ENCODE results near the gene TBX2. TPM values are rescaled to one million over a fixed set of nuclear protein-coding genes. Genes with fewer than 3 reads are reported as not detected.
A peak's percentile ranks its signal among the peaks of the same experiment; 100 is the strongest.

TBX2 gene
- total and polyA plus RNA-seq, 2 of the 13 experiments (the other 11 are each of a cell fraction or from before 2014, with no cell fraction given), result 2.8 to 15.3 TPM

- TF ChIP-seq ZBTB46 (CRISPR knock-in tag; IDR thresholded peaks at IDR 0.05; ENCODE audit: borderline replicate concordance) (0 out of 2 replicates have a peak, but pooled peaks have one; percentile 57), EHMT2 (IDR thresholded peaks at IDR 0.05; ENCODE audit: borderline replicate concordance, low read depth, low read length) (0 out of 2 replicates have a peak, but pooled peaks have one; percentile 45), ZNF326 (CRISPR knock-in tag; IDR thresholded peaks at IDR 0.05; ENCODE audit: borderline replicate concordance) (no peak), ZNF484 (CRISPR knock-in tag; IDR thresholded peaks at IDR 0.05; ENCODE audit: borderline replicate concordance, low read depth) (no peak), SP1 (IDR thresholded peaks at IDR 0.05) (no peak), SP1 (CRISPR knock-in tag; IDR thresholded peaks at IDR 0.05) (no peak), ZNF24 (IDR thresholded peaks at IDR 0.05) (no peak), E2F1 (CRISPR knock-in tag; IDR thresholded peaks at IDR 0.05) (0 out of 2 replicates have a peak, but pooled peaks have one; percentile 22), PRMT3 (CRISPR knock-in tag; IDR thresholded peaks at IDR 0.05; ENCODE audit: borderline replicate concordance, low read depth) (no peak), GPBP1L1 (CRISPR knock-in tag; IDR thresholded peaks at IDR 0.05) (no peak), CAMTA2 (CRISPR knock-in tag; IDR thresholded peaks at IDR 0.05; ENCODE audit: borderline replicate concordance) (no peak), ZBTB7A (CRISPR knock-in tag; IDR thresholded peaks at IDR 0.05) (no peak), MED13 (CRISPR knock-in tag; IDR thresholded peaks at IDR 0.05) (0 out of 2 replicates have a peak, but pooled peaks have one; percentile 6), ZNF234 (CRISPR knock-in tag; conservative IDR thresholded peaks at IDR 0.05) (0 out of 2 replicates have a peak, but pooled peaks have one; percentile 37), ZNF510 (CRISPR knock-in tag; IDR thresholded peaks at IDR 0.05; ENCODE audit: low read depth) (0 out of 2 replicates have a peak, but pooled peaks have one; percentile 82), ETV5 (CRISPR knock-in tag; IDR thresholded peaks at IDR 0.05; ENCODE audit: borderline replicate concordance) (no peak), PHF5A (CRISPR knock-in tag; IDR thresholded peaks at IDR 0.05; ENCODE audit: low read depth, unreplicated experiment) (no peak), SOX13 (IDR thresholded peaks at IDR 0.05) (no peak), SOX13 (CRISPR knock-in tag; conservative IDR thresholded peaks at IDR 0.05 in 1 of 2, IDR thresholded peaks at IDR 0.05 in 1 of 2) (no peak), MIER3 (CRISPR knock-in tag; IDR thresholded peaks at IDR 0.05; ENCODE audit: borderline replicate concordance) (no peak), ZBTB1 (CRISPR knock-in tag; IDR thresholded peaks at IDR 0.05; ENCODE audit: borderline replicate concordance) (no peak)
- TF ChIP-seq, protein P1, sequence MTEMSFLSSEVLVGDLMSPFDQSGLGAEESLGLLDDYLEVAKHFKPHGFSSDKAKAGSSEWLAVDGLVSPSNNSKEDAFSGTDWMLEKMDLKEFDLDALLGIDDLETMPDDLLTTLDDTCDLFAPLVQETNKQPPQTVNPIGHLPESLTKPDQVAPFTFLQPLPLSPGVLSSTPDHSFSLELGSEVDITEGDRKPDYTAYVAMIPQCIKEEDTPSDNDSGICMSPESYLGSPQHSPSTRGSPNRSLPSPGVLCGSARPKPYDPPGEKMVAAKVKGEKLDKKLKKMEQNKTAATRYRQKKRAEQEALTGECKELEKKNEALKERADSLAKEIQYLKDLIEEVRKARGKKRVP (CRISPR knock-in tag; IDR thresholded peaks at IDR 0.05), result 0 out of 4 replicates have a peak, but pooled peaks of 1 of the 2 experiments have one; percentile 4
- TF ChIP-seq, protein P2, sequence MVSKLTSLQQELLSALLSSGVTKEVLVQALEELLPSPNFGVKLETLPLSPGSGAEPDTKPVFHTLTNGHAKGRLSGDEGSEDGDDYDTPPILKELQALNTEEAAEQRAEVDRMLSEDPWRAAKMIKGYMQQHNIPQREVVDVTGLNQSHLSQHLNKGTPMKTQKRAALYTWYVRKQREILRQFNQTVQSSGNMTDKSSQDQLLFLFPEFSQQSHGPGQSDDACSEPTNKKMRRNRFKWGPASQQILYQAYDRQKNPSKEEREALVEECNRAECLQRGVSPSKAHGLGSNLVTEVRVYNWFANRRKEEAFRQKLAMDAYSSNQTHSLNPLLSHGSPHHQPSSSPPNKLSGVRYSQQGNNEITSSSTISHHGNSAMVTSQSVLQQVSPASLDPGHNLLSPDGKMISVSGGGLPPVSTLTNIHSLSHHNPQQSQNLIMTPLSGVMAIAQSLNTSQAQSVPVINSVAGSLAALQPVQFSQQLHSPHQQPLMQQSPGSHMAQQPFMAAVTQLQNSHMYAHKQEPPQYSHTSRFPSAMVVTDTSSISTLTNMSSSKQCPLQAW (CRISPR knock-in tag; IDR thresholded peaks at IDR 0.05), result peak; percentile 58; the same call in 1 of the 2 replicates
Observed at GRCh38 chr17:61362852-61363600, 36.6 kb upstream of the TBX2 start (continued).
